ENCODE data around the gene PER1. TPM values are rescaled to one million over a fixed set of nuclear protein-coding genes. Genes with fewer than 3 reads are reported as not detected.

PER1 gene
- total RNA-seq, 1 donor from 2014 or later, result 215 TPM

GRCh38 chr17:8161289-8162232, 9.4 kb upstream of the PER1 start:
- TF ChIP-seq POLR2AphosphoS5 (IDR thresholded peaks at IDR 0.05; ENCODE audit: insufficient read depth in 1 of 2, low read depth in 1 of 2), result no peak
- no peak for TF ChIP-seq CTCF (IDR thresholded peaks at IDR 0.05)
- no peak for TF ChIP-seq POLR2A (IDR thresholded peaks at IDR 0.05)
- no peaks in the 10 kb centered on the region for H3K27me3 ChIP-seq
- intact Hi-C loops (cut with DNase I), result no loop called here
- peaks cover 61% of the 10 kb centered on the region for H3K4me1 ChIP-seq
- H3K27ac ChIP-seq, result peak overlapping the region; percentile 100
- H3K9me3 ChIP-seq, result no peaks in the 10 kb centered on the region
- H3K4me3 ChIP-seq, result peak overlapping the region; percentile 81
- H3K36me3 ChIP-seq, result peaks cover 0 to 5% of the 10 kb centered on the region in 2 donors
- DNase-seq (ENCODE audit: extremely low spot score in 2 of 2), result no peak

- DNase-seq (ENCODE audit: extremely low spot score in 2 of 2), result no peak
- H3K4me1 ChIP-seq, result peaks cover 61% of the 10 kb centered on the region
- peak overlapping the region; percentile 100 for H3K27ac ChIP-seq
- no peaks in the 10 kb centered on the region for H3K27me3 ChIP-seq
- peaks cover 0 to 5% of the 10 kb centered on the region in 2 donors for H3K36me3 ChIP-seq
- no peak for TF ChIP-seq POLR2A (IDR thresholded peaks at IDR 0.05)
- TF ChIP-seq POLR2AphosphoS5 (IDR thresholded peaks at IDR 0.05; ENCODE audit: insufficient read depth in 1 of 2, low read depth in 1 of 2), result no peak
- TF ChIP-seq CTCF (IDR thresholded peaks at IDR 0.05), result no peak
- intact Hi-C loops (cut with DNase I), result no loop called here
- H3K4me3 ChIP-seq, result no peak overlapping the region
- H3K9me3 ChIP-seq, result no peaks in the 10 kb centered on the region
Observed at GRCh38 chr17:8160741-8161221, 8.6 kb upstream of the PER1 start.

GRCh38 chr17:8160224-8160577, 8.0 kb upstream of the PER1 start:
- Histone ChIP-seq H3K4me3 (no peak overlapping the region), H3K4me1 (peaks cover 61% of the 10 kb centered on the region), H3K27ac (peak overlapping the region; percentile 100), H3K36me3 (peaks cover 0 to 5% of the 10 kb centered on the region in 2 donors), H3K27me3 (no peaks in the 10 kb centered on the region), H3K9me3 (no peaks in the 10 kb centered on the region)
- intact Hi-C loops (cut with DNase I), result no loop called here
- DNase-seq (ENCODE audit: extremely low spot score in 2 of 2), result no peak
- no peak for TF ChIP-seq POLR2AphosphoS5 (IDR thresholded peaks at IDR 0.05; ENCODE audit: insufficient read depth in 1 of 2, low read depth in 1 of 2)
- no peak for TF ChIP-seq POLR2A (IDR thresholded peaks at IDR 0.05)
- TF ChIP-seq CTCF (IDR thresholded peaks at IDR 0.05), result no peak

- Histone ChIP-seq H3K36me3 (peaks cover 0 to 5% of the 10 kb centered on the region in 2 donors), H3K27ac (peak overlapping the region; percentile 100), H3K9me3 (no peaks in the 10 kb centered on the region), H3K4me1 (peaks cover 58% of the 10 kb centered on the region), H3K27me3 (no peaks in the 10 kb centered on the region), H3K4me3 (no peak overlapping the region)
- TF ChIP-seq CTCF (IDR thresholded peaks at IDR 0.05) (no peak), POLR2AphosphoS5 (IDR thresholded peaks at IDR 0.05; ENCODE audit: insufficient read depth in 1 of 2, low read depth in 1 of 2) (no peak), POLR2A (IDR thresholded peaks at IDR 0.05) (no peak)
- intact Hi-C loops (cut with DNase I), result no loop called here
- DNase-seq (ENCODE audit: extremely low spot score in 2 of 2), result no peak
Observed at GRCh38 chr17:8159459-8160223, 7.4 kb upstream of the PER1 start.

All from vagina (tissue), 2 donors.